ENCODE data around the gene FAM47E.

The FAM47E gene

GRCh38 chr4:76301775-76302162 is 50.2 kb downstream of the FAM47E start:
- no peak for DNase-seq (ENCODE audit: low spot score)

GRCh38 chr4:76302826-76303438 is 51.4 kb downstream of the FAM47E start:
- no peak for DNase-seq (ENCODE audit: low spot score)

- DNase-seq (ENCODE audit: low spot score): no peak
These were observed 53.6 kb downstream of the FAM47E start for GRCh38 chr4:76305033-76305687.

DNA sequence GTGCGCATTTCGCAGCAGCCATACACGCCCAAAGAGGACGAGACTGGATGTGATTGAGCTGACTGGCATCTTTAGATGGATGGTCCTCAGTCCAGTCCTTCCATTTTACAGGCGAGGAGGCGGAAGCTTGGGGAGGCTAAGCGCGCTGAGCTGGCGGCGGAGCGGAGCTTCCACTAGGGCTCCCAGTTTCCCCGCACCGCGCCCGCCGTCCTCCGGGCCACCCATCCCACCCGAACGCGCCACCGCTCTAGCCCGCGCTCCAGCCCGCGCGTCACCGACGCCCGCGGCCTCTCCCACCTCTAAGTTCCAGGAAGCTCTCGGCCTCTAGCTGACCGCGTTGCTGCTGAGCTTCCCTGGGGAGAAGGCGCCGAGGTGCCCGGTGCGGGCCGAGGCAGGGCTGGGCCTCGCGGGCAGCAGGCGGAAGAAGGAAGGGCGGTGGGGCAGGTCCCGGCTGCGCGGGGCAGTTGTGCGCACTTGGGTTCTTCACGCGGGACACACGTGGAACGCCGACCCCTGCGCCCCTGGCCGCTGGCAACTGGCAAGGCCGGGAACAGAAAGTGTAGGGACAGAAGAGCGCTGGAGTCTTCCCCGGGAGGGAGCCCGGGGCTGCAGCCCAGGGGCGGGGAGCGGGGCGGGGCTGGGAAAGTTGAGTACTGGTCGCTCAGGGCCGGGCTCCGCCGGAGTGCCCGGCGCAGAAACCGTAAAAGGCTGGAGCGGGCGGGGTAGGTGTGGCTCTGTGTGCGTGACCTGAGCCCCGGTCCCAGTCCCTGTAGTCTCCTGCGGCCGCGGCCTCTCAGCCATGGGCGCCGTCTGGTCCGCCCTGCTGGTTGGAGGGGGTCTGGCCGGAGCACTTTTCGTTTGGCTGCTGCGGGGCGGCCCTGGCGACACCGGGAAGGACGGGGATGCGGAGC is 54.7 kb downstream of the FAM47E start, which contains the start of gene STBD1:
Gene STBD1, plus strand, starts transcription at position 763 of the 911 bp plus-strand sequence. Its CDS starts 37 bp downstream, at position 800.
- DNase-seq (ENCODE audit: low spot score): peak; percentile 84

DNA sequence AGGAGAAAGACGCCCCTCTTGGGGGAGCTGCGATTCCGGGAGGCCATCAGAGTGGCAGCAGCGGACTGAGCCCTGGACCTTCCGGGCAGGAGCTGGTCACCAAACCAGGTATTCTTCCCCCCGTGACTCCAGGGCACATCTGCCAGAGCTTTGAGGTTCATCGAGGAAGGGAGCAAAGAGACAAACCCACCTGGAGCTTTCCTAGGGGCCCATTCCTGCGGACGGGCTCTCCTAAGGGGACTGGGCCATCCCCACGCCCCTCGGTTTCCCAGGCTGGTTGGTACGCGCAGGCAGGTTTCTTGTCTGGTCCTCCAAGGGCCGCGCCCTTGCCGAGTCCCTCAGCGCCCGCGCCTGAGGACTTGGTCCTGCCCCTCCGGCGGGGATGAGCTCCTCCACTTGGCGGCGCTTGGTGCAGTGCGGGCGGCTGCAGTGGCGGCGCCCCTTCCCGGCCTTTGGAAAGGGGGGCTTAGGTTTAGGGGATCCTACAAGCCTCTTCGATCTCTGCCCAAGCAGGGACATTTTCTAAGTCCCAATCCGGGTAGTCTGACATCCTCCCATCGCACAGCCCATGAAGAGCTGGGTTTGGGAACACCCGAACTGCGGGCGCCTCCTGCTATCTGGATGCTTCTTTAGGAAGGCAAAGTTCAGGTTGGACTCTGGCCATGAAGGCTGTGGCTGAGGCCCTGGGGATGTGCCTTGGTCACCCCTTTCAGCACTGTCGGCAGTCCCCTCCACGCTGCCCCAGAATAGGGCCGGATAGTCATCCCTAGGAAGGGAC is 55.5 kb downstream of the FAM47E start:
- peak; percentile 87 for DNase-seq (ENCODE audit: low spot score)

GRCh38 chr4:76307660-76308014 is 56.1 kb downstream of the FAM47E start:
- peak; percentile 22 for DNase-seq (ENCODE audit: low spot score)

DNA sequence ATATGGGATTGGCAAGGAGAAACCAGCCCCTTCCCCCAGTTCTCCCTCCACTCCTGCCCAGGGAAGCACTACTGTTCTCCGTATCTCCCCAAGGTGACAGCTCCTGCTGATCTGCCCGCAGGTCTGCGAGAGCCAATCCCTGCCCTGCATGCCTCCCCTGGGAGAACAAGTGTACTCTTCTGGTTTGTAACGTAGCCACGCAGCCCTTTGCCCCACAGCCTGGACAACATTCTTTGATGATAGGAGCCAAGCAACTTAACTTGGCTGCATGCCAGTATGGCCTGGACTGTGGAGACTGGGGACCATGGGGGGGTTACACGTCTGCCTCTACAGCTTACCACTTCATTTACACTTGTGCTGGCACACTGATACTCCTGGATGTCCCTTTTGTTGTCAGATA is 57.0 kb downstream of the FAM47E start:
- DNase-seq (ENCODE audit: low spot score): no peak

DNA sequence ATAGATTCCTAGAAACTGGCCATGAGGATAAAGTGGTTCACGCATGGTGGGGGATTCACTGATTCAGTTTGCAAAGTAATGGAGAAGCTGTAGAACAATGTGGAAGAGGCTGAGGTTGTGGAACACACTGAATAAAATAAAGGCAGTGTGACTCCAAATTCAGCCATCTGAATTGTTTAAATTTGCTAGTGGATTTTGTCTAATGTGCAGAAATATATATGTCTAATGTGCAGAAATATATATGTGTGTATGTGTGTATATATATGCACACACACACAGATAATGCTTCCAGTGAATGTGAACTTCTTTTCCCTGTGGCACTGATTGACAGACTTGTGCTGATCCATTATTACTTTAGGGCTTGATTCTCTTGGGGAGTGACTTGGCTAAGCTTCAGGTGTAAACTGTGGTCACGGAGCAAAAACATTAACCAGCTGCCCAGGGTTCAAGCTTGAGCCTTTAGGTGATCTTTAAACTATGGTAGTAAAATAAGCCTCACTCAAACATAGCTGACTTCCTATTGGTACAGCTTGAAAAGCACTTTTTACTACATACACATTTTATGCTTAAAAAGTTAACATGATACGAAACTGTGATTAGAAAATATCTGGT is 58.5 kb downstream of the FAM47E start:
- DNase-seq (ENCODE audit: low spot score): no peak

GRCh38 chr4:76310683-76311082 is 59.2 kb downstream of the FAM47E start:
- DNase-seq (ENCODE audit: low spot score): no peak

DNA sequence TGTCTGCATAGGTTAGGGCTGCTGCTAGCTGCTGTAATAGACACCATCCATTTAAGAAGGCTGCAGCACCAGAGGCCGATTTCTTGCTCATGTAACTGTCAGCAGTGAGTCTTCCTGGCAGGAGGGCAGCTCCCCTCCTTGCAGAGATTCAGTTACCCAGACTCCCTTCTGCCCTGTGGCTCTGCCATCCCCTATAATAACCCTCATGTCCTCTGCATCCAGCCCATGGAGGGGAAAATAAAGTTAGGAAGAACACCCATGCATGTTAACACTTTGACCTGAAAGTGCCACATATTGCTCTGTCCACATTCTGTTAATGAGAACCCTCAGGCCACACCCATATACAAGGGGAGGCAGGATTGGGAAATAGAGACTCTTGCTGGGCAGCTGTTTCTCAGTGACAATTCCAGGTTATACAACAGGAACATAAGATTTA is 60.4 kb downstream of the FAM47E start:
- DNase-seq (ENCODE audit: low spot score): no peak

DNA sequence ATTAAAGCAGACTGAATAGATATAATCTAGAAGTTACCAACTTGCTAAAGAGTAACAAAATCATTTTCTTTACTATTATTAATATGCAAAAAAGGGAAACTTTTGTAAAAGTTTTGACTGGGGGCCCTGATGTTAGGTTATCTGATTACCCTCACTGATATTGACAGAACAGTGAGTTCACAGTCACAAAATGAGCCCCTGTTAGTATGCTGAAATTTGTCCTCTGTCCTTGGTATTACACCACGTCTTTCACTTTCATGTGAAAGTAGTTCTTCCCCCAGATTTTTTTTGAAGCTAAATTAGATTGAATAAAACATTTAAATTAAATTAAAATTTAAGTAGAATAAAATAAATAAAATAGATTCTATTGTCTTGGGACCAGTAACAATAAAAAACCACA is 60.9 kb downstream of the FAM47E start:
- DNase-seq (ENCODE audit: low spot score): no peak

DNA sequence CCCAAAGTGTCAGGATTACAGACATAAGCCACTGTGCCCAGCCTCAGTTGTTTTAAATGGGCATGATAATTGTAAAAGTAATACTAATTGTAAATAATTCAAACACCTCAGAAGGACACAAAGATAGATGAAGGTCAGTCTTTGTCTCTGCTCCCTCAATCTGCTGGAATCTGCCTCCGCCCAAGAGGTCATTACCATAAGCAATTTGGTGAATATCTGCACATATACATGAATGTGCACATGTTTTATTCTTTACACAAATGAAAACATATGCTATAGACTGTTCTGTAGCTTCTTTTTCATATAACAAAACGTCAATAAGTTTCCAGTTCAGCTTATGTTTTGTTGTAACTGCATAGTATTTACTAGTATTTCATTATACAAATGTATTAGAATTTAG is 62.0 kb downstream of the FAM47E start:
- DNase-seq (ENCODE audit: low spot score): no peak

DNA sequence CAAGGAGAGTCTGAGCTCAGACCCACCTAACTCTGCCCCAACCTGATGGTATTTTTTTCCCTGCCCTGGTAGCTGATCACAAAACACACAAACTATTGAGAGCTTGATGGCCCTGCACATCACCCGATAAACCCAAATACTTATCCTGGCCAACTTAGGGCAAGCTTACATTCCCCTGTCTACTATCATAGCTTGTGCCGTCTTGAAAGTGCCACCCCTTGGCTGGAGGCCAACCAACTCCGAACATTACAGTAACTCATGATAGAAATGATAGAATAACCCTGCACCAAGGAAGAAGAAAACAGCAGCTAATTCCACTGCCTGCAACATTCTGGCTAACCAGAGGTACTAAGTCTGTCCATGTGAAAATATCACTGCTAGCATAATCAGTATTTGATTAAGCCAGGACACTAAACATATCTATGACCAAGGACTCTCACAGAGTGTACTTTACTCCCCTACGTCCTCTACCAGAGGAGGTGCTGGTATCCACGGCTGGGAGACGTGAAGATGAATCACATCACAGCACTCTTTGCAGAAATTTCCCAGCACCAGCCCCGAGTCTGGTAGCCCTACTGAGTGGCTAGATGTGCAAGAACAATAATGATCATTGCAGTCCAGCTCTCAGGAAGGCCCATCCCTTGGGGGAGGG is 63.9 kb downstream of the FAM47E start:
- no peak for DNase-seq (ENCODE audit: low spot score)

DNA sequence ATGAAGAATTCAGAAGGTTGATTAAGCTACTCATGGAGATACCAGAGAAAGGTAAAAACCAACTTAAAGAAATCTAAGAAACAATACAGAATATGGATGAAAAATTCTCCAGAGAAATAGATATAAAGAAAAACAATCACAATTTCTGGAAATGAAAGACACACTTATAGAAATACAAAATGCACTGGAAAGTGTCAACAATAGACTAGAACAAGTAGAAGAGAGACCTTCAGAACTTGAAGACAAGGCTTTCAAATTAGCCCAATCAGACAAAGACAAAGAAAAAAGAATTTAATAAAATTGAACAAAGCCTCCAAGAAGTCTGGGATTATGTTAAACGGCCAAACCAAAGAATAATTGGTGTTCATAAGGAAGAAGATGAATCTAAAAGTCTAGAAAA is 64.6 kb downstream of the FAM47E start:
- no peak for DNase-seq (ENCODE audit: low spot score)

- no peak for DNase-seq (ENCODE audit: low spot score)
These were observed 70.7 kb downstream of the FAM47E start for GRCh38 chr4:76322236-76322635.

DNA sequence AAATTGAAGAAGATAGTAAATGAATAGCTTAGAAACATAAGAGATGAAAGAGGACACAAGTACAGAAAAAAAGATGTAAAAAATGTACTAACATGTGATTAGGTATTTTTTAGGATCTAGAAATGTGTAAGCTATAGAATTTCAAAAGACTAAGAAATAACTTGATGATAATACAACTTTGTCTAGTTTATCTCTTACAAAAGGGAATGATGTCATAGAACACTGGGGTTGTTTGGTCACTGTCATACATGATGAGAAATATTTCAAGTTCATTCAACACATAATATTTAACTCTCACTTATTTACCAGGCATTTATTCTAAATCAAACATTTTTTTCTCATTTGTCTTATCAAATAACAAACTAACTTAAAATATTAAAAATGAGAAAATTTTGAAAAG is 73.6 kb downstream of the FAM47E start:
- DNase-seq (ENCODE audit: low spot score): no peak

DNA sequence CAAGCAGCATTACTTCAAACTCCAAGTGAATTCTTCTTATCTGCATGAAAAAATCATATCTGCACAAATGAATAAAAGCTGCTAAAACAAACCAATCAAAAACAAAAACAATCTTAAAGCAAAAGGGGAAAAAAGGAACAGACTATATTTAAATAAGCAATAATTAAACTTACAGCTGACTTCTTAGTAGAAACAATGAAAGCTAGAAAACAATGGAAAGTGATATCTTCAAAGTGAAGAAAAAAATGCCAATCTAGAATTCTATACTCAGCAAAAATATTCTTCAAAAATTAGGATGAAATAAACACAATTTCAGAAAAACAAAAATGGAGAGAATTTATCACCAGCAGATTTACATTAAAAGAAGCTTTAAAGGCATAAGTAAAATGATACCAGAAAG is 75.0 kb downstream of the FAM47E start:
- no peak for DNase-seq (ENCODE audit: low spot score)

Data from AG20443 (cell line).